Activated effector memory CD4-positive, alpha-beta T cell treated with anti-CD3 and anti-CD28 coated beads, Interleukin-2, amount 50 U/mL, for 16 hours (primary cell): ENCODE data around the gene UBE2B.

Experiments
- DNase-seq: peaks from one replicate; pipeline ENCODE4 v3.0.0-alpha.2; 2020

UBE2B gene

GRCh38 chr5:134403951-134404350, 32.6 kb downstream of the UBE2B start:
- no peak for DNase-seq

- no peak for DNase-seq
Observed at GRCh38 chr5:134406390-134406789, 35.0 kb downstream of the UBE2B start.

GRCh38 chr5:134409321-134409720, 38.0 kb downstream of the UBE2B start:
- no peak for DNase-seq

- DNase-seq: no peak
Observed at GRCh38 chr5:134410822-134411221, 39.5 kb downstream of the UBE2B start.

- DNase-seq: no peak
Observed at GRCh38 chr5:134411228-134411545, 39.8 kb downstream of the UBE2B start.

GRCh38 chr5:134411546-134412266, 40.3 kb downstream of the UBE2B start, which contains the start of gene CDKN2AIPNL:
Gene CDKN2AIPNL (minus strand): TSS chr5:134411881. CDS start chr5:134411854, 27 bp downstream.
- peak; percentile 96 for DNase-seq

- no peak for DNase-seq
Observed at GRCh38 chr5:134413046-134413445, 41.7 kb downstream of the UBE2B start.

- DNase-seq: no peak
Observed at GRCh38 chr5:134417707-134418106, 46.3 kb downstream of the UBE2B start.

- no peak for DNase-seq
Observed at GRCh38 chr5:134418958-134419357, 47.6 kb downstream of the UBE2B start.

- DNase-seq: no peak
Observed at GRCh38 chr5:134420343-134420742, 49.0 kb downstream of the UBE2B start.

- DNase-seq: peak; percentile 2
Observed at GRCh38 chr5:134421038-134421437, 49.7 kb downstream of the UBE2B start.

GRCh38 chr5:134422791-134423365, 51.5 kb downstream of the UBE2B start:
- DNase-seq: peak; percentile 50

GRCh38 chr5:134423376-134423775, 52.0 kb downstream of the UBE2B start:
- peak; percentile 6 for DNase-seq

GRCh38 chr5:134426361-134426760, 55.0 kb downstream of the UBE2B start:
- no peak for DNase-seq

- no peak for DNase-seq
Observed at GRCh38 chr5:134427540-134428041, 56.2 kb downstream of the UBE2B start.

- DNase-seq: no peak
Observed at GRCh38 chr5:134430001-134430569, 58.7 kb downstream of the UBE2B start.

GRCh38 chr5:134432174-134432573, 60.8 kb downstream of the UBE2B start:
- no peak for DNase-seq

- no peak for DNase-seq
Observed at GRCh38 chr5:134432677-134433359, 61.4 kb downstream of the UBE2B start.

- no peak for DNase-seq
Observed at GRCh38 chr5:134435560-134435959, 64.2 kb downstream of the UBE2B start.

- peak; percentile 79 for DNase-seq
Observed at GRCh38 chr5:134436523-134437339, 65.4 kb downstream of the UBE2B start.

GRCh38 chr5:134437340-134437846, 66.0 kb downstream of the UBE2B start:
- DNase-seq: no peak

- DNase-seq: no peak
Observed at GRCh38 chr5:134437847-134438581, 66.6 kb downstream of the UBE2B start.
